ENCODE data around the gene CALCB. TPM values are rescaled to one million over a fixed set of nuclear protein-coding genes. Genes with fewer than 3 reads are reported as not detected.

CALCB gene
- total RNA-seq, 6 donors from 2014 or later, result 1.0 TPM; not detected in 5

GRCh38 chr11:15093432-15093831, 20.0 kb downstream of the CALCB start:
- DNase-seq, result no peak
- no peak for ATAC-seq (ENCODE audit: low FRiP score in 2 of 2)
- WGBS, 2 donors, result 63 to 78% methylated on average over 2 of the region's 2 CpGs
- no peaks in the 10 kb centered on the region for H3K4me1 ChIP-seq
- no peak overlapping the region for H3K27ac ChIP-seq
- H3K4me3 ChIP-seq, result no peak overlapping the region
- H3K9me3 ChIP-seq, result no peaks in the 10 kb centered on the region
- H3K36me3 ChIP-seq, result no peaks in the 10 kb centered on the region
- TF ChIP-seq POLR2AphosphoS5 (IDR thresholded peaks at IDR 0.05) (no peak), EP300 (IDR thresholded peaks at IDR 0.05) (no peak), POLR2A (IDR thresholded peaks at IDR 0.05) (no peak), CTCF (IDR thresholded peaks at IDR 0.05) (no peak)
- H3K27me3 ChIP-seq, result no peaks in the 10 kb centered on the region

- H3K27me3 ChIP-seq, result no peaks in the 10 kb centered on the region
- TF ChIP-seq CTCF (IDR thresholded peaks at IDR 0.05), result no peak
- no peak for TF ChIP-seq EP300 (IDR thresholded peaks at IDR 0.05)
- TF ChIP-seq POLR2A (IDR thresholded peaks at IDR 0.05), result no peak
- no peak for TF ChIP-seq POLR2AphosphoS5 (IDR thresholded peaks at IDR 0.05)
- no peak overlapping the region for H3K27ac ChIP-seq
- no peaks in the 10 kb centered on the region for H3K9me3 ChIP-seq
- ATAC-seq (ENCODE audit: low FRiP score in 2 of 2) (no peak), DNase-seq (no peak)
- H3K4me1 ChIP-seq, result no peaks in the 10 kb centered on the region
- no peaks in the 10 kb centered on the region for H3K36me3 ChIP-seq
- 84 to 94% methylated on average over 2 of the region's 2 CpGs for WGBS, 2 donors
- H3K4me3 ChIP-seq, result no peak overlapping the region
Measured at GRCh38 chr11:15095736-15096228, 22.4 kb downstream of the CALCB start.

GRCh38 chr11:15097411-15097810, 24.0 kb downstream of the CALCB start:
- Histone ChIP-seq H3K9me3 (no peaks in the 10 kb centered on the region), H3K36me3 (no peaks in the 10 kb centered on the region), H3K27me3 (no peaks in the 10 kb centered on the region), H3K4me3 (no peak overlapping the region), H3K4me1 (no peaks in the 10 kb centered on the region), H3K27ac (no peak overlapping the region)
- DNase-seq (no peak), ATAC-seq (ENCODE audit: low FRiP score in 2 of 2) (no peak)
- WGBS, 2 donors, result 90 to 93% methylated on average over 3 of the region's 3 CpGs
- TF ChIP-seq POLR2A (IDR thresholded peaks at IDR 0.05), result no peak
- TF ChIP-seq POLR2AphosphoS5 (IDR thresholded peaks at IDR 0.05), result no peak

- no peak for DNase-seq
Measured at GRCh38 chr11:15099267-15099666, 25.9 kb downstream of the CALCB start.

GRCh38 chr11:15101072-15101709, 27.8 kb downstream of the CALCB start:
- Histone ChIP-seq H3K36me3 (no peaks in the 10 kb centered on the region), H3K4me1 (no peaks in the 10 kb centered on the region), H3K4me3 (no peak overlapping the region), H3K27me3 (no peaks in the 10 kb centered on the region), H3K27ac (no peak overlapping the region), H3K9me3 (no peaks in the 10 kb centered on the region)
- peak; percentile 72 to 87 for ATAC-seq (ENCODE audit: low FRiP score in 2 of 2)
- peak; percentile 61 to 84 (median 77) for TF ChIP-seq CTCF (IDR thresholded peaks at IDR 0.05)
- TF ChIP-seq EP300 (IDR thresholded peaks at IDR 0.05), result no peak
- WGBS, 2 donors, result 24 to 26% methylated on average over 8 of the region's 8 CpGs
- peak in 1 of 2 donors; percentile 68 for DNase-seq

More at GRCh38 chr11:15099267-15099666, 25.9 kb downstream of the CALCB start:
- Histone ChIP-seq H3K27ac (no peak overlapping the region), H3K9me3 (no peaks in the 10 kb centered on the region), H3K27me3 (no peaks in the 10 kb centered on the region), H3K4me1 (no peaks in the 10 kb centered on the region), H3K36me3 (no peaks in the 10 kb centered on the region), H3K4me3 (no peak overlapping the region)
- TF ChIP-seq CTCF (IDR thresholded peaks at IDR 0.05) (no peak), POLR2A (IDR thresholded peaks at IDR 0.05) (no peak), POLR2AphosphoS5 (IDR thresholded peaks at IDR 0.05) (no peak)
- no peak for ATAC-seq (ENCODE audit: low FRiP score in 2 of 2)

Data from upper lobe of left lung (tissue), 6 donors.